Measurements from ENCODE around the gene DPH7. TPM values are rescaled to one million over a fixed set of nuclear protein-coding genes. Genes with fewer than 3 reads are reported as not detected.
"Not testable (repeated sequence)": the region's sequence is repeated elsewhere in the genome, so short reads cannot be mapped to it uniquely, and the experiment has no call there.

The DPH7 gene
- total RNA-seq, 1 donor from 2014 or later, result 24.8 TPM

GRCh38 chr9:137519553-137519952 is 59.2 kb downstream of the DPH7 start:
- no peak for DNase-seq (ENCODE audit: low spot score)

- DNase-seq (ENCODE audit: low spot score), result not testable (repeated sequence)
Measured at GRCh38 chr9:137518661-137519459, 59.9 kb downstream of the DPH7 start.

DNA sequence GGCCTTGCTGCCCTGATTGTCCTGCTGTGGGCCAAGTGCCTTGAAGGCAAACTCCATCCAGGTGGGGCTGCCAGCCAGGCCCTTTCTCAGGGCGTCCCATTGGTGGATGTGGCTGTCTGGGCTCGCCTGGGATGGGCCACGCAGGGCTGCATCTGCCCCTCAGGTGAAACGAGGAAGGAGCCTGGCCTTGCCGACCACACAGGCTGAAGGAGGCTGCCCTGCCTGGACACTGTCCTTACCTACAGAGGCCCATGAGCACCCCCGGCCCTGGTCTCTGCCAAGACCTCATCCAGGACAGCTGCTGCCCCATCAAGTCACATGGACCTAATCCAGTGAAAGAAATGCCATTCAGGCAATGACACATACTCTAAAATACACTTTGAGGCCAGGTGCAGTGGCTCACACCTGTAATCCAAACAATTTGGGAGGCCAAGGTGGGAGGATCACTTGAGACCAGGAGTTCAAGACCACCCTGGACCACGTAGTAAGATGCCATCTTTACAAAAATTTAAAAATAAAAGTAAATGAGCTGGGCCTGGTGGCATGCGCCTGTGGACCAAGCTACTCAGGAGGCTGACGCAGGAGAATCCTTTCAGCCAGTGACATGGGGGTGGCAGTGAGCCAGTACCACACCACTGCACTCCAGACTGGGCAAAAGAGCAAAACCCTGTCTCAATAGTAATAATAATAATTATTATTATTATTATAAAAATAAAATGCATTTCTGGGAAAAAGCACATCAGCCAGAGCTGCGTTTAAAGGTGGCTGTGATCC is 62.4 kb downstream of the DPH7 start:
- no peak for DNase-seq (ENCODE audit: low spot score)

GRCh38 chr9:137515338-137515724 is 63.4 kb downstream of the DPH7 start:
- no peak for DNase-seq (ENCODE audit: low spot score)

DNA sequence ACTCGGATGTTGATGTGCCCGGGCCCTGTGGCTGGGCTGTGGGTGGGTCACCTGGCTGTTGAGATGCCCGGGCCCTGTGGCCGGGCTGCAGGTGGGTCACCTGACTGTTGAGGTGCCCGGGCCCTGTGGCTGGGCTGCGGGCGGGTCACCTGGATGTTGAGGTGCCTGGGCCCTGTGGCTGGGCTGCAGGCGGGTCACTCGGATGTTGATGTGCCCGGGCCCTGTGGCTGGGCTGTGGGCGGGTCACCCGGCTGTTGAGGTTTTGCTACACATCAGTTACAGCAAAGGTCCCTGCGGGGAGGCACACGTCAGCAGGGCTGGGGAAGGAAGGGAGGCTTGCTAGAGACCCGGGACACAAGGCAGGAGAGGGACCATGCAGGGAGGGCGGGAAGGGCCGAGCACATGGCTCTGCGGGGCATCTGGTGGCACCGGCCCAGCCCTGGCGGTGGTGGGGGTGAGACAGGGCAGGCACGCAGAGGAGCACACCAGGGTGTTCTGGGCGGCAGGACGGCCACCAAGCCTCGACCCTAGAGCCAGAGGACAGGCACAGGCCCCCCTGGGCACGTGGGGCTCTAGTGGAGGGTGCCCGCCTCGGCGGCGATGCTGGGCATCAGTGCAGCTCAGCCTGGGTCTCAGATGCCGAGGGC is 63.9 kb downstream of the DPH7 start:
- DNase-seq (ENCODE audit: low spot score), result no peak

DNA sequence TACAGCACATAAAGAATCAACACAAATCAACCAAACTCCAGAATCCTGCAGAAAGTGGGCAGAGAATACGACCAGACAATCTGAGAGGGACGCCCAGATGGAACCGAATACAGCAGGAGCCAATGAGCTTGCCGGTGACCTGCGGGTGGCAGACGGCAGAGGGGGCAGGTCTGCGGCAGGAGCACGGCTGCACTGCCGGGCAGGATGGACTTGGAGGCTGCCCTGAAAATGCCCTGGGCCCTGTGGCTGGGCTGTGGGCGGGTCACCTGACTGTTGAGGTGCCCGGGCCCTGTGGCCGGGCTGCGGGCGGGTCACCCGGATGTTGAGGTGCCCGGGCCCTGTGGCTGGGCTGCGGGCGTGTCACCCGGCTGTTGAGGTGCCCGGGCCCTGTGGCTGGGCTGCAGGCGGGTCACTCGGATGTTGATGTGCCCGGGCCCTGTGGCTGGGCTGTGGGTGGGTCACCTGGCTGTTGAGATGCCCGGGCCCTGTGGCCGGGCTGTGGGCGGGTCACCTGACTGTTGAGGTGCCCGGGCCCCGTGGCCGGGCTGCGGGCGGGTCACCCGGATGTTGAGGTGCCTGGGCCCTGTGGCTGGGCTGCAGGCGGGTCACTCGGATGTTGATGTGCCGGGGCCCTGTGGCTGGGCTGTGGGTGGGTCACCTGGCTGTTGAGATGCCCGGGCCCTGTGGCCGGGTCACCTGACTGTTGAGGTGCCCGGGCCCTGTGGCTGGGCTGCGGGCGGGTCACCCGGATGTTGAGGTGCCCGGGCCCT is 64.7 kb downstream of the DPH7 start:
- not testable (repeated sequence) for DNase-seq (ENCODE audit: low spot score)

- not testable (repeated sequence) for DNase-seq (ENCODE audit: low spot score)
Measured at GRCh38 chr9:137513136-137513535, 65.6 kb downstream of the DPH7 start.

- no peak for DNase-seq (ENCODE audit: low spot score)
Measured at GRCh38 chr9:137511758-137512463, 66.8 kb downstream of the DPH7 start.

- DNase-seq (ENCODE audit: low spot score), result not testable (repeated sequence)
Measured at GRCh38 chr9:137511126-137511525, 67.6 kb downstream of the DPH7 start.

- no peak for DNase-seq (ENCODE audit: low spot score)
Measured at GRCh38 chr9:137509198-137509597, 69.5 kb downstream of the DPH7 start.

DNA sequence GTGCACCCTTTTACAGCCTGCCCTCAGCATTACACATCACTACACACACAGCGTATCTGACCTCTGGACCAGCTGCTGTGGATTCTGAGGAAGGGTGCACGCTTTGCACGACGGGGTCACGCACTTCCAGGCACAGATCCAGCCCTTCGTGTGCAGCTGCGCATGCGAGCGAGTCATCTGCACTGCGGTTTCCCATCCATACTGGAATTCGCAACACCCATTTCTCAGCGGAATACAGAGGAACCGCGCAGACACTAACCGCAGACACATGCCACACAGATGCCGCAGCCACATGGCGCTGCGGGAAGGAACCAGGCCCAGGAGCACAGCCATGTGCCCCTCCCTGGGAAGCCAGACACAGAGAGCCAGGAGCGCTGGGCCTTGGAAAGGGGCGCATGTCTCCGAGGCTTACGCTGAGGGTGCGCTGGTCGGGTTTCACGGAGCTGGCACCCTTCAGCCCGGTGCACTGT is 72.0 kb downstream of the DPH7 start:
- DNase-seq (ENCODE audit: low spot score), result no peak

DNA sequence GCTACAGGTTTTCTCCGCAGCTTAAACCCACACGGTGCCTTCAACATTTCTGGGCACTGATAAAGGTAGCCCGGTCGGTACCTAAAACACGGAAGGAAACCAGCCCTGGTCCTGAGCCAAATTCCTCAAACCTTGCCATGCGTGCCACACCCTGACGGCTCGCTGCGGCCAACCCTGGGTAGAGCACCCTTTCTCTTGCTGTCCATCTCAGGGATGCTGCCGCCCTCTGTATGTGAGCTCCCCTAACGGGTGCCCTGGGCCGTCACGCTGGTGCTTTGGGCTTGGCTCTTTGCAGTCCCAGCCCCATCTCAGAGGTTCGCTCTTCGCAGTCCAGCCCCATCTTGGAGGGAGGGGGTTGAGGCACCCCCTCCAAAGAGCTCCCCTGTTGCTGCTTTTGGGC is 72.5 kb downstream of the DPH7 start:
- DNase-seq (ENCODE audit: low spot score), result no peak

DNA sequence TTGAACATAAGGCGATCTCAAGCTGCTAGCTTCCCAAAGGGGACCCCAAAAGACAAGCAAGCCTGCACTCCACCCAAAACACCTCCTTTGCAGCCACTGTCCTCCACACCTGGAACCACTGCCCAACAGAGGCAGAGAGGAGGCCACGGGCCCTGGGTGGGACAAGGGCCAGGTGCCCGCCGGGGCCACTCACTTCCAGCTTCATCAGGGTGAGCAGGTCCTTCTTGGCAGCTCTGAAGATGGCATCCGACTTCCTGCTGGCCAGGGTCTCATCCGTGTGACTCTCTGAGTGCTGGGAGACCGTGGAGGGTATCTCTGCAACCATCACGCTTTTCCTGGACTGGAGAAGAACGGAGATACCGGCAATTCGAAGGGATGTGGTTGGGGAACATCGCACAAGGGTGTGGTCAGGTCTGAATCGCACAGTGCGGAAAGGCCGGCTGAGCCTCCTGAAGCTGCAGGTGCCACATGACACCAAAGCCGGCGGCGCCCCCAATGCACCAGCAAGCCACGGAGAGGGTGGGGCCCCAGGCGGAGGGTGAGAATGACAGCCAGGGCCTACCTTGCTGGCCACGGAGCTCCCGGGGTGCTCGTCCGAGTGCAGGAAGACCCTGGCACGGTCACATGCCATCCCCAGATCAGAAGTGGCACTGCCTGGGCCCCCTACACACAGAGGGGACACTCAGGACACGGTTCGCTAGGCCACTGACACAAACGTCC is 73.1 kb downstream of the DPH7 start:
- no peak for DNase-seq (ENCODE audit: low spot score)

Other genes with a start within 250 kb of the DPH7 start
- 12.0 TPM for gene EXD3, start 155.8 kb downstream of the DPH7 start, total RNA-seq (ENCODE audit: insufficient read depth, low replicate concordance)
- not detected for gene NOXA1, start 155.5 kb downstream of the DPH7 start, total RNA-seq (ENCODE audit: insufficient read depth, low replicate concordance)
- not detected for gene ENTPD8, start 137.6 kb downstream of the DPH7 start, total RNA-seq (ENCODE audit: insufficient read depth, low replicate concordance)
- 8.7 TPM for gene NSMF, start 119.6 kb downstream of the DPH7 start, total RNA-seq (ENCODE audit: insufficient read depth, low replicate concordance)
- 4.3 TPM for gene PNPLA7, start 28.5 kb downstream of the DPH7 start, total RNA-seq (ENCODE audit: insufficient read depth, low replicate concordance)
- 11.8 TPM for gene MRPL41, start 27.0 kb downstream of the DPH7 start, total RNA-seq (ENCODE audit: insufficient read depth, low replicate concordance)
- gene ZMYND19, start 11.6 kb upstream of the DPH7 start, total RNA-seq (ENCODE audit: insufficient read depth, low replicate concordance), result 14.2 TPM
- gene ARRDC1, start 26.8 kb upstream of the DPH7 start, total RNA-seq (ENCODE audit: insufficient read depth, low replicate concordance), result 11.3 TPM
- gene EHMT1, start 40.1 kb upstream of the DPH7 start, total RNA-seq (ENCODE audit: insufficient read depth, low replicate concordance), result 39.5 TPM

Data from umbilical cord (tissue), 2 donors.